Activated naive CD8-positive, alpha-beta T cell treated with anti-CD3 and anti-CD28 coated beads, Interleukin-2, amount 50 U/mL, for 16 hours (primary cell): ENCODE results near the gene ATP13A2.

Experiments used
- DNase-seq: peaks from one replicate; pipeline ENCODE4 v3.0.0-alpha.2; 2020; ENCODE audit warnings: low read depth, low spot score

The ATP13A2 gene

GRCh38 chr1:17001760-17002523, 9.8 kb downstream of the ATP13A2 start:
- DNase-seq = no peak

- no peak for DNase-seq
Measured at GRCh38 chr1:16999863-17000262, 11.9 kb downstream of the ATP13A2 start.

- DNase-seq = no peak
Measured at GRCh38 chr1:16998589-16998988, 13.1 kb downstream of the ATP13A2 start.

GRCh38 chr1:16996845-16997244, 14.9 kb downstream of the ATP13A2 start:
- DNase-seq = no peak

- DNase-seq = no peak
Measured at GRCh38 chr1:16993521-16994038, 18.1 kb downstream of the ATP13A2 start.

- no peak for DNase-seq
Measured at GRCh38 chr1:16992675-16993074, 19.1 kb downstream of the ATP13A2 start.

- DNase-seq = no peak
Measured at GRCh38 chr1:16992102-16992501, 19.6 kb downstream of the ATP13A2 start.

- DNase-seq = no peak
Measured at GRCh38 chr1:16991571-16991970, 20.2 kb downstream of the ATP13A2 start.

GRCh38 chr1:16989676-16990391, 21.9 kb downstream of the ATP13A2 start:
- DNase-seq = no peak

- DNase-seq = no peak
Measured at GRCh38 chr1:16988210-16988609, 23.5 kb downstream of the ATP13A2 start.

- no peak for DNase-seq
Measured at GRCh38 chr1:16986962-16987361, 24.8 kb downstream of the ATP13A2 start.

- no peak for DNase-seq
Measured at GRCh38 chr1:16986560-16986959, 25.2 kb downstream of the ATP13A2 start.

- DNase-seq = no peak
Measured at GRCh38 chr1:16986113-16986512, 25.6 kb downstream of the ATP13A2 start.

GRCh38 chr1:16984717-16985116, 27.0 kb downstream of the ATP13A2 start:
- no peak for DNase-seq

- no peak for DNase-seq
Measured at GRCh38 chr1:16983649-16984048, 28.1 kb downstream of the ATP13A2 start.

GRCh38 chr1:16982902-16983301, 28.8 kb downstream of the ATP13A2 start:
- DNase-seq = no peak

- DNase-seq = no peak
Measured at GRCh38 chr1:16981269-16981849, 30.4 kb downstream of the ATP13A2 start.

- no peak for DNase-seq
Measured at GRCh38 chr1:16980473-16981268, 31.1 kb downstream of the ATP13A2 start, which contains the start of gene MFAP2. Gene MFAP2 (minus strand): TSS chr1:16980620. CDS start chr1:16978273, 2,347 bp downstream.

- no peak for DNase-seq
Measured at GRCh38 chr1:16979475-16980327, 32.0 kb downstream of the ATP13A2 start.
